Measurements from ENCODE around the gene ZNF814.
"Not testable (repeated sequence)": the region's sequence is repeated elsewhere in the genome, so short reads cannot be mapped to it uniquely, and the experiment has no call there.

Gene ZNF814

GRCh38 chr19:57888107-57888559, 704 bp downstream of the ZNF814 start:
- H3K9ac ChIP-seq (ENCODE audit: low read depth, low read length): peak overlapping the region; percentile 85
- H3K27me3 ChIP-seq (ENCODE audit: control insufficient read depth, insufficient read depth, low read length): no peaks in the 10 kb centered on the region
- H3K9me3 ChIP-seq (replicated peaks; ENCODE audit: low read length): no peaks in the 10 kb centered on the region
- H3K4me2 ChIP-seq (ENCODE audit: low read length): peak overlapping the region; percentile 91
- no peaks in the 10 kb centered on the region for H3K36me3 ChIP-seq (ENCODE audit: insufficient read depth, low read length)
- H3K4me1 ChIP-seq (ENCODE audit: control insufficient read depth, insufficient read depth, low read length): no peaks in the 10 kb centered on the region
- peak overlapping the region; percentile 96 for H3K4me3 ChIP-seq (ENCODE audit: low read length)

- H3K4me1 ChIP-seq (ENCODE audit: control insufficient read depth, insufficient read depth, low read length): no peaks in the 10 kb centered on the region
- H3K9ac ChIP-seq (ENCODE audit: low read depth, low read length): peak overlapping the region; percentile 85
- H3K36me3 ChIP-seq (ENCODE audit: insufficient read depth, low read length): no peaks in the 10 kb centered on the region
- H3K27me3 ChIP-seq (ENCODE audit: control insufficient read depth, insufficient read depth, low read length): no peaks in the 10 kb centered on the region
- H3K9me3 ChIP-seq (replicated peaks; ENCODE audit: low read length): no peaks in the 10 kb centered on the region
- peak overlapping the region; percentile 96 for H3K4me3 ChIP-seq (ENCODE audit: low read length)
- H3K4me2 ChIP-seq (ENCODE audit: low read length): peak overlapping the region; percentile 91
Observed at GRCh38 chr19:57887195-57887941, 1.5 kb downstream of the ZNF814 start.

GRCh38 chr19:57886046-57886445, 2.8 kb downstream of the ZNF814 start:
- Histone ChIP-seq H3K27me3 (ENCODE audit: control insufficient read depth, insufficient read depth, low read length) (no peaks in the 10 kb centered on the region), H3K4me1 (ENCODE audit: control insufficient read depth, insufficient read depth, low read length) (no peaks in the 10 kb centered on the region), H3K4me3 (ENCODE audit: low read length) (no peak overlapping the region), H3K9me3 (replicated peaks; ENCODE audit: low read length) (no peaks in the 10 kb centered on the region), H3K4me2 (ENCODE audit: low read length) (no peak overlapping the region), H3K36me3 (ENCODE audit: insufficient read depth, low read length) (no peaks in the 10 kb centered on the region), H3K9ac (ENCODE audit: low read depth, low read length) (no peak overlapping the region)

- H3K27me3 ChIP-seq (ENCODE audit: control insufficient read depth, insufficient read depth, low read length); H3K4me2 ChIP-seq (ENCODE audit: low read length); H3K4me1 ChIP-seq (ENCODE audit: control insufficient read depth, insufficient read depth, low read length); H3K4me3 ChIP-seq (ENCODE audit: low read length); H3K9ac ChIP-seq (ENCODE audit: low read depth, low read length): not testable (repeated sequence)
- peaks cover 56% of the 10 kb centered on the region for H3K36me3 ChIP-seq (ENCODE audit: insufficient read depth, low read length)
- H3K9me3 ChIP-seq (replicated peaks; ENCODE audit: low read length): peaks cover 31% of the 10 kb centered on the region
Observed at GRCh38 chr19:57873883-57874799, 14.7 kb downstream of the ZNF814 start.

GRCh38 chr19:57872450-57872849, 16.4 kb downstream of the ZNF814 start:
- Histone ChIP-seq H3K36me3 (ENCODE audit: insufficient read depth, low read length) (peaks cover 60% of the 10 kb centered on the region), H3K4me1 (ENCODE audit: control insufficient read depth, insufficient read depth, low read length) (no peaks in the 10 kb centered on the region), H3K4me2 (ENCODE audit: low read length) (no peak overlapping the region), H3K9me3 (replicated peaks; ENCODE audit: low read length) (peaks cover 36% of the 10 kb centered on the region), H3K27me3 (ENCODE audit: control insufficient read depth, insufficient read depth, low read length) (no peaks in the 10 kb centered on the region), H3K4me3 (ENCODE audit: low read length) (no peak overlapping the region), H3K9ac (ENCODE audit: low read depth, low read length) (no peak overlapping the region)

GRCh38 chr19:57870225-57870624, 18.6 kb downstream of the ZNF814 start:
- Histone ChIP-seq H3K36me3 (ENCODE audit: insufficient read depth, low read length) (peaks cover 67% of the 10 kb centered on the region), H3K27me3 (ENCODE audit: control insufficient read depth, insufficient read depth, low read length) (no peaks in the 10 kb centered on the region), H3K9me3 (replicated peaks; ENCODE audit: low read length) (peaks cover 38% of the 10 kb centered on the region), H3K4me3 (ENCODE audit: low read length) (no peak overlapping the region), H3K4me1 (ENCODE audit: control insufficient read depth, insufficient read depth, low read length) (no peaks in the 10 kb centered on the region), H3K9ac (ENCODE audit: low read depth, low read length) (no peak overlapping the region), H3K4me2 (ENCODE audit: low read length) (no peak overlapping the region)

- not testable (repeated sequence) for H3K4me3 ChIP-seq (ENCODE audit: low read length); H3K9ac ChIP-seq (ENCODE audit: low read depth, low read length); H3K4me2 ChIP-seq (ENCODE audit: low read length); H3K4me1 ChIP-seq (ENCODE audit: control insufficient read depth, insufficient read depth, low read length); H3K27me3 ChIP-seq (ENCODE audit: control insufficient read depth, insufficient read depth, low read length)
- H3K9me3 ChIP-seq (replicated peaks; ENCODE audit: low read length): peaks cover 38% of the 10 kb centered on the region
- peaks cover 70% of the 10 kb centered on the region for H3K36me3 ChIP-seq (ENCODE audit: insufficient read depth, low read length)
Observed at GRCh38 chr19:57869655-57870054, 19.2 kb downstream of the ZNF814 start.

- Histone ChIP-seq H3K4me1 (ENCODE audit: control insufficient read depth, insufficient read depth, low read length) (no peaks in the 10 kb centered on the region), H3K9ac (ENCODE audit: low read depth, low read length) (no peak overlapping the region), H3K4me3 (ENCODE audit: low read length) (no peak overlapping the region), H3K4me2 (ENCODE audit: low read length) (no peak overlapping the region), H3K36me3 (ENCODE audit: insufficient read depth, low read length) (peaks cover 66% of the 10 kb centered on the region), H3K27me3 (ENCODE audit: control insufficient read depth, insufficient read depth, low read length) (no peaks in the 10 kb centered on the region), H3K9me3 (replicated peaks; ENCODE audit: low read length) (peaks cover 28% of the 10 kb centered on the region)
Observed at GRCh38 chr19:57867868-57868492, 20.9 kb downstream of the ZNF814 start.

- H3K4me3 ChIP-seq (ENCODE audit: low read length); H3K27me3 ChIP-seq (ENCODE audit: control insufficient read depth, insufficient read depth, low read length); H3K9ac ChIP-seq (ENCODE audit: low read depth, low read length); H3K4me2 ChIP-seq (ENCODE audit: low read length); H3K4me1 ChIP-seq (ENCODE audit: control insufficient read depth, insufficient read depth, low read length); H3K9me3 ChIP-seq (replicated peaks; ENCODE audit: low read length): not testable (repeated sequence)
- peaks cover 77% of the 10 kb centered on the region for H3K36me3 ChIP-seq (ENCODE audit: insufficient read depth, low read length)
Observed at GRCh38 chr19:57862351-57862750, 26.5 kb downstream of the ZNF814 start.

- H3K4me2 ChIP-seq (ENCODE audit: low read length); H3K9ac ChIP-seq (ENCODE audit: low read depth, low read length); H3K4me3 ChIP-seq (ENCODE audit: low read length); H3K9me3 ChIP-seq (replicated peaks; ENCODE audit: low read length); H3K27me3 ChIP-seq (ENCODE audit: control insufficient read depth, insufficient read depth, low read length): not testable (repeated sequence)
- Histone ChIP-seq H3K4me1 (ENCODE audit: control insufficient read depth, insufficient read depth, low read length) (peaks cover 12% of the 10 kb centered on the region), H3K36me3 (ENCODE audit: insufficient read depth, low read length) (peaks cover 21% of the 10 kb centered on the region)
Observed at GRCh38 chr19:57854117-57854516, 34.7 kb downstream of the ZNF814 start.

GRCh38 chr19:57851812-57852603, 36.8 kb downstream of the ZNF814 start:
- not testable (repeated sequence) for H3K4me3 ChIP-seq (ENCODE audit: low read length); H3K27me3 ChIP-seq (ENCODE audit: control insufficient read depth, insufficient read depth, low read length)
- peaks cover 12% of the 10 kb centered on the region for H3K36me3 ChIP-seq (ENCODE audit: insufficient read depth, low read length)

More at GRCh38 chr19:57851812-57852603, 36.8 kb downstream of the ZNF814 start:
- not testable (repeated sequence) for H3K9me3 ChIP-seq (replicated peaks; ENCODE audit: low read length); H3K9ac ChIP-seq (ENCODE audit: low read depth, low read length)
- H3K4me1 ChIP-seq (ENCODE audit: control insufficient read depth, insufficient read depth, low read length): peaks cover 12% of the 10 kb centered on the region
- H3K4me2 ChIP-seq (ENCODE audit: low read length): peak overlapping the region; percentile 83
